ENCODE data around the gene RPL22.

Gene RPL22

DNA sequence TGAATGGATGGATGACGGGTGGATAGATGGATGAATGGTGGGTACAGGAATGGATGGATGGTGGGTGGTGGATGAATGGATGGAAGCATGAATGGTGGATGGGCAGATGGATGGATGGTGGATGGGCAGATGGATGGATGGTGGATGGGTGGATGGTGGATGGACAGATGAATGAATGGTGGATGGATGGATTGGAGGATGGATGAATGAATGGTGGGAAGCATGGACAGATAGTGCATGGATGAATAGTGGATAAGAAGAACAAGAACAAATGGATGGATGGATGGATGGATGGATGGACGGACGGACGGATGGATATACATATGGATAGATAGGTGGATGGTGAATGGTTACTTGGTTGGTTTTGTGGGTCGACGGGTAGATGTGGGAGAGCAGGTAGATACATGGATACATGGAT lies 24.0 kb downstream of the RPL22 start:
- DNase-seq (ENCODE audit: low read depth in 2 of 3, low spot score in 1 of 3) = no peak

DNA sequence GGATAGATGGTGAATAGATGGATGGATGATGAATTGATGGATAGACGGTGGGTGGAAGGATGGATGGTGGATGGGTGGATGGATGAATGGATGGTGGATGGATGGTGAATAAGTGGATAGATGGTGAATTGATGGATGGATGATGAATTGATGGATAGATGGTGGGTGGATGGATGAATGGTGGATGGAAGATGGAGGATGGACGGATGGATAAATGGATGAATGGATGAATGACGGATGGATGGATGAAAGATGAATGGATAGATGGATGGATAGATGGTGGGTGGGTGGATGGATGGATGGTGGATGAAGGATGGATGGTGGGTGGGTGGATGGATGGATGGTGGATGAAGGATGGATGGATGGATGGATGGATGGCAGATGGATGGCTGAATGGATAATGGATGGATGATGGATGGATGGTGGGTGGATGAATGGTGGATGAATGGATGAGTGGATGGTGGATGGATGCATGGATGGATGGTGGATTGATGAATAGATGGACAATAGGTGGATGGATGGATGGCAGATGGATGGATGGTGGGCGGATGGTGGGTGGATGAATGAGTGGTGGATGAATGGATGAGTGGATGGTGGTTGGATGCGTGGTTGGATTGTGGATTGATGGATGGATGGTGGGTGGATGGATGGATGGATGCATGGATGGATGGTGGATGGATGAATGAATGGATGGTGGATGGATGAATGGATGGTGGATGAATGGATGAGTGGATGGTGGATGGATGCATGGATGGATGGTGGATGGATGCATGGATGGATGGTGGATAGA lies 24.6 kb downstream of the RPL22 start:
- DNase-seq (ENCODE audit: low read depth in 2 of 3, low spot score in 1 of 3) = no peak

DNA sequence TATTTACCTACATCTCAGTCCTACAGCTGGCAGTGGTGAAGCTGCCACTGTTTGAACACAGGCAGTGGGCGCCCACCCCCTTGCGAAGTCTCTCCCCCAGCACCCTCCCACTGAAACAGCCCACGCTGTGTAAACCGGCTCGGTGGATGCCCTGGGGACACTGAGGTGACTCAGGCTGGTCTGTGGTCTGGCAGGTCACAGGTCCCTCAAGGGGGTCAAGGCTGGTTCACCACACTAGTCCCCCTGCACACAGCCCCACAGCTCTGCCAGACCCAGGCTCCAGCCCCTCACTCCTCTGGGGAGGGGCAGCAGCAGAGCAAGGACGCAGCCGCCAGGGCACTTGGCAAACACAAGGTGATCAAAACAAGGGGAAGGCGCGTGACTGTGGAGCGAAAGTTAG lies 26.8 kb downstream of the RPL22 start:
- DNase-seq (ENCODE audit: low read depth in 2 of 3, low spot score in 1 of 3) = no peak

DNA sequence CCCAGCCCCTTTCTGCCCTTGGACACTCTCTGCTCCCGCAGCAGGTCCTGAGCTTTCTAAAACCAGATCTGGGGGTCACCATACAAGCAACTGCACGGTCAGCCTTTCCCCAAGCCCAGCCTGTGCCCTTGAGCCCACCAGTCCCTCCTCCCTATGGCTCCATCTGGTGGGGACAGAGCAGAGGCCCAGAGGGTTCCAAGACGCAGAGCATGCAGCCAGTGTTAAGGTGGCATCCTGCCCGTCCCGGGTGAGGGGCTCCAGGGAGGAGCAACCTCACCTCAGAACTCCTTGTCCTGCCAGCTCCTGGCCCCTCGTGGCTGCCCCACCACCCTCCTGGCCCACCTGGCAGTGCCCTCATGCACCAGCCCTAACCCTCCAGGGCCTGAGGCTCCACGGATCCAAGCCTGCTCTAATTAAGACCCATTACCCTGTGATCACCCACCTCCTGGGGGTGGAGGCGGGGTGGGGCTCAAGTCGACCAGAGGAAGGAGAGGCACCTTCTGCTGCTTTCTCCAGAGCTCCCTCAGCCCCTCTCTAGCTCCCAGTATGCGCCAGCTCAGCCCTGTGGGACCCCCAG lies 27.8 kb downstream of the RPL22 start:
- no peak for DNase-seq (ENCODE audit: low read depth in 2 of 3, low spot score in 1 of 3)

DNA sequence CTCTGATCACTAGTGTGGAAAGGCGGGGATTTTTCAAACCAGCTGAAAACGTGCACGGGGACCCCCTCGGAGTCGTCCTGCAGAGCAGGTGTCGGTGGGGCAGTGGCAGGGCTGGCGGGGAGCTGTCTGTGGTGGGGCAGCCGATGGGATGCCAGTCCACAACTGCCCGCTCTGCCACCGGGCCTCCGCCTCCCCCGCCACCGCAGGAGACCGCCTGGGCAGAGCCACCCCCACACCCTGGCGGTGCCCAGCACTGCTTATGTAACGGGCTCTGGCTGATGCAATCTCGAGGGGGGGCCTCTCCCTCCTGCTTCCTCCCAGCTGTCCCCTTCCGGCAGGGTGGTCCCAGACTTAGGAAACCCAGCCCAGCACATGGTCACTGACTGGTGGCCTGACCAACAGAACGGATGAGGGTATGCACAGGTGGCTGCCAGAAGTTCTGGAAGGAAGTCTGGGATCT lies 28.6 kb downstream of the RPL22 start:
- no peak for DNase-seq (ENCODE audit: low read depth in 2 of 3, low spot score in 1 of 3)

DNA sequence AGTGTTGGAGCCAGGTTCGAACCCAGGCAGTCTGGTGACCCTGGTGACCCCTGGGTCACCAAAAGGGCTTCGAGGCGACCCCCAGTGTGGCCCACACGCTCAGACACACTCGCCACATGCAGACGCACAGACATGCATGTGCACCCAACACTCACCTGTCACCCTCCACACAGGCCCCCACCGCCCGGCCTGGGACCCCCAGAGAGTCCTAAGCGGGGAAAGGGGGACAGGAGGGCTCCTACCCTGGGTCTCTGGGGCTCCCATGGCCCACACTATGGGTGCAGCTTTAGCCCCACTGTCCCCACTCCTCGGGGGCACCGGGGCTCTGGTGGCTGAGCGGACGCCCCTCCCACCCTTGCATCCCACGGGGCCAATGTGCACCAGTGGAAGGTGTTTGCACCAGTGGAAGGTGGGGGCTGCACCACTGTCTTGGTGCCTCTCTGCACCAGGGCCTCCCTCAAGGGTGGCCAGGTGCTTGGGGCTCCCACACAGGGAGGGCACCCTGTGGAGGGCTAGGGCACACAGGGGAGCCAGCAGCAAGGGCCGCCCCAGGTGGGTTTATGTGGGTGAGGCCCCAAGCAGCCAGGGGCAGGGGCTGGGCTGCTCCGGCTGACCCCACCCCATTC lies 29.2 kb downstream of the RPL22 start:
- no peak for DNase-seq (ENCODE audit: low read depth in 2 of 3, low spot score in 1 of 3)

DNA sequence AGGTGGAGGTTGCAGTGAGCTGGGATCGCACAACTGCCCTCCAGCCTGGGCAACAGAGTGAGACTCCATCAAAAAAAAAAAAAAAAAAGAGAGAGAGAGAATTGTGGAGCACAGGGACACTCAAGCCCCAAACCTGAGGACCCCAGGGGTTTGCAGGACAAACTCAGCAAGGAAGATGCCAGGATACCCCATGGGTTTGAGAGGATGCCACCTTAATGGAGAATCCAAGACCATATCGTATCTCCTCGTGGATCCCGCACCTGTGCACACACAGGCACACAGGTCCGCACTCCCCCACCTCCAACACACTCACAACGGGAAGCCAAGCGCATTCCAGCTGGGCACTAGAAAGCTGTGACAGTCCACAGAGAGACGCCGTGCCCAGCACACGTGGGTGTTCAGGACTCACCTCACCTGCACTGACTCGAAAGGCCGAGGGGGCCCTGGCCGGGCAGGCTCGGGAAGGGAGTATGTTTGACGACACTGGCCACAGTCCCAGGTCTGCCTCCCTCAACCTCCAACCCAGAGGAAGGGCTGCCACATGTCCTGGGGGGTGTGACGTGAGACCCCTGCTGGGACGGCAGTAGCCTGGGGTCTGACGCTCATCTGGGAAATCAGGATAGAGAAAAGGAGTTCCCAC lies 30.3 kb downstream of the RPL22 start:
- DNase-seq (ENCODE audit: low read depth in 2 of 3, low spot score in 1 of 3) = no peak

DNA sequence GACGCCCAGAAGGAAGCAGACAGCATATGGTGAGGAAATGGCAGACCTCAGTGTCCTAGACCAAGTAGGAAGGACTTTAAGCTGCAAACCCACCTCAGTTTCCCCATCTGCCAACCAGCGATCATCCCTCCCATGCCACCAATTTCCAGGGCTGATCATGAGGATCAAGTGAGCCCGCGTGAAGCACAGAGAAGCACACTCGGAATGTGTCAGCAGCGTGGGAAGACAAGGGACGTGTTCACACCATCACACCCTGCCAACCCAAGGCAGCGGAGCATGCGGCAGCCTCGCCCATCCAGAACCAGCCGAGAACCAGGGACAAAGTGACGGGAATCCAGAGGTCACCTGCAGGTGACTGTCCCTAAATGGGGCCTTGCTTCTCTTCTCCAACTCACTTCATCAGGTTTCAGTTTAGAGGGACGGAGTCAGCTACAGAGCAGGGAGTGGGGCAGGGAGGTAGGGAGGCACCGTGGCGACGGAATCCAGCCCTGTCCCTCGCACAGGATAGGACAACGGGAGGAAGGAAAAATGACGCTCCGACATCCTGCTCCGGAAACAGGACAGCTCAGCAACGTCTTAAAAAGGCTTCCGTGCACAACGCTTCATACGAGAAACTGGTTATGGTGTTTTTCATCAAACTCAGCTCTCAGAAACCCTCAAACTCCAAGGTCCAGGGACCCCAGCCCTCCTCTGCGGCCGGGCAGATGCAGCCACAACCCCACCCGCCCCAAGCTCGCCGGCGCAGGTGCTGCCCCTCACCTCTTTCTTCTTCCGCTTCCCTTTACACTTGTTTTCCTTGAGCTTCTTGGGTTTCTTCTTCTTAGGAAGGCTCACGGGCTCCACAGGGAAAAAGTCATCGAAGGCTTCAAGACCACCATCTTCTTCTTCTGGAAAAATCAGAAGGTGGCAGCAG lies 31.7 kb downstream of the RPL22 start:
- no peak for DNase-seq (ENCODE audit: low read depth in 2 of 3, low spot score in 1 of 3)

DNA sequence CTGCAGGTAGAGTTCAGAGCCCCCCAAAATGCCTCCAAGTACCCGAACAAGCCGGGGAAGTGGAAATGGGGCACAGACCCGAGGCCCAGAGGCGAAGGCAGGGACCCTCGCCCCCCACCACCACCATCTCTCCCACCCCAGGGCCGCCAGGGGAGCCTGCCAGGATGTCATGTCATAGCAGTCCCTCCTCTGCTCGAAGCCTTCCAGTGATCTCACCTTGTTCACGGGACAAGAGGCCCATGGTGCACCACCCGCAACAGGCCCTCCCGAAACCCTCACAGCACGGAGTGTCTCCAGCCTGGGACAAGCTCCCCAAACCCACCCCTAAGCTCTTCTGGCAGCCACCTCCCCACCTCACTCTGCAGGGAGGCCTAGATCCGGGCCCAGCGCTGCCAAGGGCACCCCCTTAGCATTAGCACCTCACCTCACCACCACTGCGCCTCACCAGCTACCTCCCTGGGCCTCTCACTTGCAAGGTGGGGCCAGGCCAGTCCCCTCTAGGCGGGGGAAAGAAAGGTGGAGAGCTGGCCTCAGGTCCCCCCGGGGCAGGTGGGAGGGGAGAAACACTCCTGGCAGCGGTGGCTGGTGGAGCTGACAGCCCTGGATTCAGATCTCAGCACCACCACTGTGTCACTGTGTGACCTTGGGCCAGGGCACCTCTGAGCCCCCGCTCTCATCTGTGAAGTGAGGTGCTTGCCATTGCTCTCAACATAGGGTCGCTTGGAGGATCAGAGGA lies 32.6 kb downstream of the RPL22 start:
- no peak for DNase-seq (ENCODE audit: low read depth in 2 of 3, low spot score in 1 of 3)

DNA sequence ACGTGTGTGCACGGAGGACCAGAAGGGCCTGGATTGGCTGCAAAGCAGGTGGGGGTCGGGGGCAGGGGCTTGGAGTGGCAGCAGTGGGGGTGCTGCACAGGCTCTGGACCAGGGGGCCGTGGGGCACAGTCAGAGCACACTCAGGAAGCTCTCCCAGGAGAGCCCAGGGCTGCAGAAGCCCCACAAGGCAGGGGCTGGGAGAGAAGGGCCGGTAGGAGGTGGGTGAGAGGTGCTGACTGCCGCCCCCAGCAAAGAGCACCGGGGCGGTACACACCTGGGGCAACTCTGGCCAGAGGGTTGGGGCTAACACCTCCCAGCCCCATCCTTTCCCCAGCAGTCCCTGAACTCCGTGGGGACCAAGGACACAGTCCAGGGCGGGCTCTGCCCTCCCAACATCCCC lies 33.2 kb downstream of the RPL22 start:
- DNase-seq (ENCODE audit: low read depth in 2 of 3, low spot score in 1 of 3) = no peak

DNA sequence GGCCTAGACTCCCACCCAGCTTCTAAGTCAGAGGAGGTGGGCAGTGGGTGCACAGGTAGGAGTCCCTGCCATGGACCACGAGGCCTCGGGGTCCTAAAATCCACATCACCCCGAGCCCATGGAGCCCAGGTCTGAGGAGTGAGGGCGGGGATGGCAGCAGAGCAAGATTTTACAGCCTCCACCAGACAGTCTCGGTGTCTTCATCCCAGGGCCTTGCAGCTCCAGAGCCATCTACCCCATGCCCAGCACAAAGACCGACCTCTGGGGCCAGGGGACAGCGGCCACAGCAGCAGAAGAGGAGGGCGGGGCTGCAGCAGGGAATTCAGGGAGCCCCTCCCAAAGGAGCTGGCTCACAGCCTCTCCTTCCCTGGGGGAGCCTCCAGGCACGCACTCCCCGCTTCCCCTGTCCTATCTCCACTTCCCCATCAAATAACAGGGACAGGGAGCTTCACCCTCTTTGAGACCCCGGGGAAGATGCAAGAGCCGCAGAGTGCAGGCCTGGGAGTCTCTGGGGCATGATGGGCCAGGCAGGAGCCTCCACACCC lies 33.9 kb downstream of the RPL22 start:
- DNase-seq (ENCODE audit: low read depth in 2 of 3, low spot score in 1 of 3) = no peak

DNA sequence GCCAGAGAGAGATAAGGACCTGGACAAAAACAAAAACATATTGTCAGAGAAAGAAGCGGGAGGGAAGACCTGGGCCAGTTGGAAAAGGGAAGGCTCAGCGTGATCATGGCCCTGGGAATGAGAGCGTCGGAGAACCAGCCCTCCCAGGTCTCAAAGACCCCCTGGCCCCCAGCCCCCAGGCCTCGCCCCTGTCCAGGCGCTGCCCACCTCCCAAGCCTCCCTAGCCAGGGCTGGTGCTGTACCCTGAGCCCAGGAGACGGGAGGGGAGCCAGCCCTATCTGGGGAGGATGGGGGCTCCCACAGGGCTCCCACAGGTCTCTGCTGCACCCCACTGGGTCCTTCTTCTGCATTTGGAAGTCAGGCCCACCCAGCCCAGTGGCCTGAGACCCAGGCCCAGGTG lies 34.4 kb downstream of the RPL22 start:
- no peak for DNase-seq (ENCODE audit: low read depth in 2 of 3, low spot score in 1 of 3)

DNA sequence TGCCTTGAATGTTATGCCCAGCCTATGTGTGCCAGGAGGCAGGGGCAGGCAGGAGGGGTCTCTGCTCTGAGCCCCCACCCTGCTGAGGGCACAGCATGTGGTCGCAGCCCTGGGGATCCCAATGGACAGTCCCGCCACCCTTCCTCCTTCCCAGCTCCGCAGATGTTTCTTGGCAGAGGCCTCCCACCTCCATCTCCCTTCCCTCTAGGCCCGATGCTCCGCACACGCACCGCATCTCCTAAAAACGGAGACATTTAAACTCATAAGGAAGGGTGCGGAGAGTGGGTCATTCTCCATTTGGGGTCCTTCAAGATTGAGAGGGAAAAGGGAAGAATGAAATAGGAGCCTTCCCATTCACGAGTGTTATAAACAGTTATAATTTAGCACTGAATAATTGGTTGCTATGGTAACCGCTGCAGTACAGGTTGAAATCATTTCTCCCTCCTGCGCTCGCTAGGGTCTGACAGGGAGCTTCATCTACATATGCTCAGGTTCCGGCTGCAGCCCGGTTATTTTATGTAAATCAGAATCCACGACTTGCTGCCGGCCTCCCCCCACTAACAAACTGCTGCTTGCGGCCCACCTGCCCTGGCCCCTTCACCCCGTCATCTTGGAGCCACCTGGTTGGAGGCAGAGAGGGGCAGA lies 35.3 kb downstream of the RPL22 start:
- no peak for DNase-seq (ENCODE audit: low read depth in 2 of 3, low spot score in 1 of 3)

DNA sequence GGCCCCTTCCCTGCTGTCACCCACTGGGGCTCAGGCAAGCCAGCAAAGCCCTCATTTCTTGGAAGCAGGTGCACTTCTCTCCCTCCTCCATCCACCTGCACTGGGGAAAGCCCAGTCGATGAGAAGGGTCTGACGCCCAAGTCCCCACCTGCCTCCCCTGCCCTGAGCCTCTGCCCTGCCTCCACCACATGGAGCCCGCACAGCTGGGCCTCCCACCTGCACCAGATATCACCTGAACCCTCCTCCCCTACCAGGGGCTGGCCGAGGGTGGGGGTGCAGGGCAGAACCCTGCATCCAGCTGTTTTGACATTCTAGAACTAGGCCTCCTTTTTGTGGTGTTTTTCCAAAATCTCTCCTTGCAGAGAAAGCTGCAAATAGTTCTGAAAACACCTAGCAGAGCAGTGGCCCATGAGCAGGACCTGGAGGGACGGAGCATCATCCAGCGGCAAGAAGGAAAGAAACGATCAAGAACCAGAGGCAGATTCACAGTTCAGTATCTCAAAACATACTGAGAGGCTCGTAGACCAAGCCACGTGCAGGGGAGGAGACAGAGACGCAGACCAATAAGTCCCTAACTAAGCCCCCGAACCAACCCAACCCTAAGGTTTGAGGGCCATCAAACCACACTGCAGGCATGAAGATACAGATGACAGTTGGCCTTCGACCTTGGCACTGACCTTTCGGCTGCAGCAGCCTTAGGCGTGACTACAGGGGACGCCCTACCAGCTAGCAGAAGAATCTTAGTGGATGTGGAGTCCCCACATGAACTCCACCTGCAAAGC lies 36.0 kb downstream of the RPL22 start:
- DNase-seq (ENCODE audit: low read depth in 2 of 3, low spot score in 1 of 3) = no peak

DNA sequence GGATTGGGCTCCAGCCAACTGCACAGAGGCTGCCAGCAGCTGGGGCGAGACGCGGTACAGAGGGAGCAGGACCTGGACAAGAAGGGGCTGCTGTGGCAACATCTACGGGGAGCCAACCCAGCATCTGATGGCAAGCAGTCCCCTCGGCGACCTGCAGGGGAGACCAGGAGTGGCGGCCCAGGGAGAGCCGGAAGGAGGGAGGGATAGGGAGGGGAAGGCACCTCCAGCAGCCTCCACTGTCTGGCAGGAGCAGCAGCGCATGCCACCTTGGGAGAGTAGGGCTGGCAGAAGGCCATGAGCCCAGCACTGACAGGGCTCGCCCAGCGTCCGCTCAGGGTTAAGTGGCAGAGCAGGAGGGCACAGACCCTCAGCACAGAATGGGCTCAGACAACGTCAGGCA lies 36.6 kb downstream of the RPL22 start:
- no peak for DNase-seq (ENCODE audit: low read depth in 2 of 3, low spot score in 1 of 3)

DNA sequence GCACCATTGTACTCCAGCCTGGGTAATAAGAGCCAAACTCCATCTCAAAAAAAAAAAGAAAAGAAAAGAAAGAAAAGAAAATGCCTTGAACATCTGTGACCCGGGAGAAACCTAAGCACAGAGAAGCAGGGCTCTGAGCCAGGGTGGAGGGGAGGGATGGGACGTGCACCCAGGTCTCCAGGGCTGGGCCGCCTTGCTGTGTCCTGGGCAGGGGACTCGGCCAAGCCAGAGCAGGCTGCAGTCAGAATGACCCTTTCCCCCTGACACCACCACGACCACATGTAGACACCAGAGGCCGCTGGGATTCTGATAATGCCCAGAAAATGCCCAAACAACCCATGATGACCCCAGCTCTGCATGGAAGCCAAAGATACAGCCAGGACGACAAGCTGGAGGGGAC lies 37.1 kb downstream of the RPL22 start:
- DNase-seq (ENCODE audit: low read depth in 2 of 3, low spot score in 1 of 3) = no peak

DNA sequence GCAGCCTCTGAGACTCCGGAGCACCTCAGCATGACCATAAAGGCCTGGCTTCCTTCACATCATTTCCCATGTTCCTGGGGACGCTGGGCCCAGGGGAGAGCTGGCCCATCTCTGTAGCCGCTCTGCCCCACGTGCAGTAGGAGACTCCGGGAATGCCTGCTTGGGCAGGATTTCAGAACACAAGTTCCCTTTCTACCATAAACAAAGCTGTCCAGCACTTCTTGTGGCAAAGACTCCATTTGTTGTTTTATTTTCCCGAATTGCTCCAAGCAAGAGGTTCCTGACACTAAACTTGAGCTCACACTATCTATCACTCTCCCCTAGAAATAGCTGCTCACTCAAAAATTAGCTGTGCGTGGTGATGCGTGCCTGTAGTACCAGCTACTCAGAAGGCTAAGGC lies 41.2 kb downstream of the RPL22 start:
- no peak for DNase-seq (ENCODE audit: low read depth in 2 of 3, low spot score in 1 of 3)

DNA sequence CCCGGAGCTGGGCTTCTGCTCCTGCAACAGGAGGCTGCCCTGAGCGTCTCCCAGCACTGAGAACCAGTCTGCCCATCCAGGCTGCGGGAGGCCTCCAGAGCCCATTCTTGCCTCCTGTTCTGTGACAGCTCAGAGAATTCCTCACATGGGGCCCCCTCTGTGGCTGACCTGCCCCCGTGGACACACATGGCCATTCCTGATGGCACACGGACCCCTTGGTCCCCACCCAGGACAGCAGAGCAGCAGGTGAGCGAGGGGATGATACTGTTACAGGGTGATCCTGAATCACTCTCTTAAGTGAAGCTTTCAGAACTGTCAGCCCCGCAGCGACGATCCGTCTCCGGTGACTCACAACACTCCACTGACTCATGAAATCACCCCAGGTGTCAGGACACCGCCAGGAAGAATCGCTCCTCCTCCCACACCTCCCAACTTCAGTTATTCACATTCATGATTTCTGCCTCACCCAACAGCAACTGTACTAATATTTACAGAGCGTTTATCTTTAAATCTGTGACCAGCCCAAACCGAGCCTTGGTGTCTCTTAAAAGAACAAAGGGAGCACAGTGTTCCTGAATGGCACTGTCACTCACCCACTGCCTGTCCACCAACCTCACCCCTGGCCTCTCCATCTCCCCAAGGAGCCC lies 41.7 kb downstream of the RPL22 start:
- DNase-seq (ENCODE audit: low read depth in 2 of 3, low spot score in 1 of 3) = peak; percentile 20 to 52 (median 23)

All from stimulated activated CD4-positive, alpha-beta T cell treated with anti-CD3 and anti-CD28 coated beads, Interleukin-12 subunit alpha, Interleukin-12 subunit beta, amount 100 ng/mL, for 48 hours (primary cell).